Measurements from ENCODE around the gene PAPPA2. TPM values are rescaled to one million over a fixed set of nuclear protein-coding genes. Genes with fewer than 3 reads are reported as not detected.

Gene PAPPA2, protein sequence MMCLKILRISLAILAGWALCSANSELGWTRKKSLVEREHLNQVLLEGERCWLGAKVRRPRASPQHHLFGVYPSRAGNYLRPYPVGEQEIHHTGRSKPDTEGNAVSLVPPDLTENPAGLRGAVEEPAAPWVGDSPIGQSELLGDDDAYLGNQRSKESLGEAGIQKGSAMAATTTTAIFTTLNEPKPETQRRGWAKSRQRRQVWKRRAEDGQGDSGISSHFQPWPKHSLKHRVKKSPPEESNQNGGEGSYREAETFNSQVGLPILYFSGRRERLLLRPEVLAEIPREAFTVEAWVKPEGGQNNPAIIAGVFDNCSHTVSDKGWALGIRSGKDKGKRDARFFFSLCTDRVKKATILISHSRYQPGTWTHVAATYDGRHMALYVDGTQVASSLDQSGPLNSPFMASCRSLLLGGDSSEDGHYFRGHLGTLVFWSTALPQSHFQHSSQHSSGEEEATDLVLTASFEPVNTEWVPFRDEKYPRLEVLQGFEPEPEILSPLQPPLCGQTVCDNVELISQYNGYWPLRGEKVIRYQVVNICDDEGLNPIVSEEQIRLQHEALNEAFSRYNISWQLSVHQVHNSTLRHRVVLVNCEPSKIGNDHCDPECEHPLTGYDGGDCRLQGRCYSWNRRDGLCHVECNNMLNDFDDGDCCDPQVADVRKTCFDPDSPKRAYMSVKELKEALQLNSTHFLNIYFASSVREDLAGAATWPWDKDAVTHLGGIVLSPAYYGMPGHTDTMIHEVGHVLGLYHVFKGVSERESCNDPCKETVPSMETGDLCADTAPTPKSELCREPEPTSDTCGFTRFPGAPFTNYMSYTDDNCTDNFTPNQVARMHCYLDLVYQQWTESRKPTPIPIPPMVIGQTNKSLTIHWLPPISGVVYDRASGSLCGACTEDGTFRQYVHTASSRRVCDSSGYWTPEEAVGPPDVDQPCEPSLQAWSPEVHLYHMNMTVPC (N-terminal part only)
- 0.01 to 0.02 TPM in 2 of 5 replicates, not detected in the others for total RNA-seq (2022; extraction: Qiagen RNA extraction)

DNA sequence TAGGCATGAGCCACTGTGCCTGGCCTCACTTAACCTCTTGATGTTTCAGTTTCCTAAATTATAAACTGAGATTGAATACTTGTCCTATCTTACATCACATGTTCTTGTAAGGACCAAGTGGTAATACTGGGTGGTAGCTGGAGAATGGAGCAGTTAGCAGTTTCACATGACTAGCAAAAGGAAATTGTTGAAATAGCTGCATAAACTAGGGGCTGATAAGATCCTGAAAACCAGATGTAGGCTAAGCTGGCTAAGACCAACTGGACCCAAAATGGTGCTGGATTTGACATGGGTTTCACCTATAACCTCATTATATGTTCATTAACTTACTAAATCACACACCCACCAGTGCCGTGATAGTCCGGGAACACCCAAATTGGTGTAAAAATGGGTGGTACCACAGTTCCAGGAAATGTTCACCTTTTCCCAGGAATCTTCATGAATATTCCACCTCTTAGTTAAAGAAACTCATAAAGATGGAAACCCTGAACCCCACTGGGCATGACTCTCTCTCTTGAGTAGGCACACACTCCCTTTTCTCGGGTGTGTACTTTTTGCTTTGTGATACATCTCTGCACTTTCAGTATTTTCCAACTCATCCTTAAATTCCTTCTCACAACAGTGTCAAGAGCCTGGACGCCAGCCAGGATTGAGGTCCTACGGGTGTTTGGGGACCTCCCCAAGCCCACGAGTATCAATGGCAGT lies at the start of gene PAPPA2:
Gene PAPPA2, plus strand, starts transcription at position 502 of the 705 bp plus-strand sequence. CDS start 93,148 bp downstream, outside the sequence.

